K562 (cell line): ENCODE data around the gene LYRM1. TPM values are rescaled to one million over a fixed set of nuclear protein-coding genes. Genes with fewer than 3 reads are reported as not detected.
A peak's percentile ranks its signal among the peaks of the same experiment; 100 is the strongest.

Source experiments
- ATAC-seq: fragments of 200-7000 bp; cut with Tn5 transposase; 3 replicates; pipeline ENCODE4 v1.9.1; 2020; ENCODE audit warnings: moderate library complexity
- BruUV-seq: library from RNA; stranded (reverse); fragments of 400-500 nt; replicated peaks from 2 replicates; lab custom pipeline; 2021; lab: Mats Ljungman, UMichigan
- CTCF ChIA-PET: fragments of 300-600 bp; formaldehyde crosslinking; extraction: SDS; loops from one replicate; lab custom pipeline; 2021; ENCODE audit warnings: low intra/inter-chr PET ratio; lab: Yijun Ruan, JAX
- POLR2A ChIA-PET: fragments of 300-600, 350-650 bp; sonication (Branson Sonifier 250); formaldehyde crosslinking; extraction: SDS; loops from one replicate; lab custom pipeline; 2021; ENCODE audit warnings: antibody characterized with exemption, inconsistent platforms; lab: Yijun Ruan, JAX
- DNase-seq, 4 experiments: peaks; one replicate each; pipeline versions ENCODE4 v3.0.0 to v3.0.0-alpha.2; 2011 to 2018; ENCODE audit warnings: low spot score in 3 of 4, mixed read lengths in 3 of 4; ENCODE audit errors: extremely low read depth in 1 of 4
- FAIRE-seq: peaks from 2 replicates; lab custom pipeline; 2011; peaks lifted over from hg19 to GRCh38; lab: Jason Lieb, UNC
- H2AFZ ChIP-seq: 2 replicates; pipeline ENCODE4 v1.6.0; 2011; ENCODE audit warnings: low read depth, low read length, control low read depth, inconsistent platforms
- H3K27ac ChIP-seq: fragments of 200-600 bp; 3 replicates; pipeline ENCODE4 v1.8.0; 2011; ENCODE audit warnings: low read depth, mild to moderate bottlenecking, control low read depth, inconsistent platforms, low read length, moderate library complexity, mixed read lengths; ENCODE audit errors: extremely low read depth
- H3K27me3 ChIP-seq, 2 experiments: fragments of 300-600 bp in 1 of 2; 2 replicates in 1 of 2; 3 replicates in 1 of 2; pipeline versions ENCODE4 v1.6.0 to v1.8.0; 2011; ENCODE audit warnings: inconsistent platforms in 2 of 2, low read length in 2 of 2, mild to moderate bottlenecking in 1 of 2, mixed read lengths in 1 of 2, moderate library complexity in 1 of 2; ENCODE audit not compliant: control insufficient read depth in 2 of 2, insufficient read depth in 2 of 2
- H3K36me3 ChIP-seq: fragments of 300-600 bp; 3 replicates; pipeline ENCODE4 v1.8.0; 2011; ENCODE audit warnings: mild to moderate bottlenecking, low read length, inconsistent platforms; ENCODE audit not compliant: control insufficient read depth, insufficient read depth
- H3K4me1 ChIP-seq, 2 experiments: fragments of 200-600 bp in 1 of 2; replicated peaks in 1 of 2; 2 replicates in 1 of 2; 3 replicates in 1 of 2; pipeline versions ENCODE4 v1.5.1 to v1.8.0; 2011; ENCODE audit warnings: inconsistent platforms in 2 of 2, low read length in 2 of 2, mild to moderate bottlenecking in 1 of 2, mixed read lengths in 1 of 2, moderate library complexity in 1 of 2; ENCODE audit not compliant: control insufficient read depth in 2 of 2, insufficient read depth in 2 of 2
- H3K4me2 ChIP-seq: 2 replicates; pipeline ENCODE4 v1.6.1; 2011; ENCODE audit warnings: low read length, control low read depth, inconsistent platforms, mixed read lengths; ENCODE audit not compliant: insufficient read depth
- H3K4me3 ChIP-seq: fragments of 200-600 bp; sonication (generic), shearing (Covaris generic); 2 replicates; pipeline ENCODE4 v1.5.1; 2016; ENCODE audit warnings: control low read depth, inconsistent platforms
- H3K79me2 ChIP-seq: fragments of 200-600 bp; 3 replicates; pipeline ENCODE4 v1.8.0; 2011; ENCODE audit warnings: low read length, inconsistent platforms; ENCODE audit not compliant: control insufficient read depth, insufficient read depth
- H3K9ac ChIP-seq, 2 experiments: 2 replicates each; pipeline versions ENCODE4 v1.6.0 to v1.6.1; 2011; ENCODE audit warnings: low read depth in 2 of 2, low read length in 2 of 2, control low read depth in 1 of 2, inconsistent platforms in 1 of 2, mild to moderate bottlenecking in 1 of 2, mixed read lengths in 1 of 2; ENCODE audit not compliant: insufficient read depth in 1 of 2
- H3K9me1 ChIP-seq: one replicate; pipeline ENCODE4 v1.6.0; 2011; ENCODE audit warnings: inconsistent platforms, mild to moderate bottlenecking, low read length, moderate library complexity; ENCODE audit not compliant: control insufficient read depth, insufficient read depth
- H3K9me3 ChIP-seq: replicated peaks from 2 replicates; pipeline ENCODE4 v1.5.1; 2011; ENCODE audit warnings: low read depth, low read length, inconsistent platforms; ENCODE audit not compliant: control insufficient read depth, insufficient read depth
- H4K20me1 ChIP-seq: replicated peaks from 2 replicates; pipeline ENCODE4 v1.6.1; 2011; ENCODE audit warnings: low read length, inconsistent platforms, mixed read lengths; ENCODE audit not compliant: control insufficient read depth, insufficient read depth
- DACH1 ChIP-seq: fragments of 450-650 bp; IDR thresholded peaks from 2 replicates; pipeline ENCODE4 v1.6.1; 2018; ENCODE audit not compliant: partially characterized antibody
- EZH2 ChIP-seq: IDR thresholded peaks from 2 replicates; pipeline ENCODE4 v1.6.1; 2012; ENCODE audit warnings: low read depth, mild to moderate bottlenecking, inconsistent platforms, low read length, borderline replicate concordance
- MLLT1 ChIP-seq, 2 experiments: fragments of 450-650 bp; IDR thresholded peaks; 2 replicates each; pipeline ENCODE4 v1.6.1; 2016
- MYC ChIP-seq, 2 experiments: fragments of 250-450 bp in 1 of 2; sonication (Bioruptor Pico) in 1 of 2; IDR thresholded peaks; 2 replicates each; pipeline versions ENCODE4 v1.5.1 to v1.6.1; 2012 to 2021; ENCODE audit warnings: low read depth in 2 of 2, borderline replicate concordance in 1 of 2, improper control_type of control experiment in 1 of 2, low read length in 1 of 2, mild to moderate bottlenecking in 1 of 2, moderate library complexity in 1 of 2
- NEUROD1 ChIP-seq: fragments of 150-350 bp; IDR thresholded peaks from 2 replicates; pipeline ENCODE4 v1.6.1; 2014; ENCODE audit warnings: borderline replicate concordance, low read length, low read depth; ENCODE audit not compliant: partially characterized antibody
- NFIC ChIP-seq: fragments of 450-650 bp; IDR thresholded peaks from 2 replicates; pipeline ENCODE4 v1.6.1; 2017; ENCODE audit warnings: mild to moderate bottlenecking, inconsistent platforms
- PRMT5 ChIP-seq: sonication (generic); formaldehyde crosslinking; IDR thresholded peaks from 2 replicates; pipeline ENCODE4 v1.5.0; 2020; ENCODE audit warnings: missing genetic modification reagents
- REST ChIP-seq, 2 experiments: fragments of 450-650 bp; formaldehyde crosslinking in 1 of 2; IDR thresholded peaks; 2 replicates each; pipeline versions ENCODE4 v1.4.0 to v1.6.1; 2014 to 2020; ENCODE audit warnings: mild to moderate bottlenecking in 2 of 2, borderline replicate concordance in 1 of 2, low read depth in 1 of 2
- ZBTB9 ChIP-seq: fragments of 450-650 bp; formaldehyde crosslinking; IDR thresholded peaks from 2 replicates; pipeline ENCODE4 v1.4.0; 2020; ENCODE audit warnings: mild to moderate bottlenecking, moderate library complexity
- ZNF436 ChIP-seq: fragments of 250-450, 450-650 bp; sonication (Bioruptor Pico); formaldehyde crosslinking; IDR thresholded peaks from 2 replicates; pipeline ENCODE4 v1.7.0; 2020; ENCODE audit warnings: mild to moderate bottlenecking
- WGBS: fragments of 100-300 bp; shearing (Covaris generic); methylation state at CpG from one replicate; pipeline ENCODE4 v1.1.6; 2016; ENCODE audit warnings: low coverage, mixed read lengths; ENCODE audit not compliant: insufficient coverage; ENCODE audit errors: missing lambda C conversion rate; 5-methylcytosine and 5-hydroxymethylcytosine counted together
- in situ Hi-C: fragments of 300-500 bp; cut with MboI; formaldehyde crosslinking; loops from 4 replicates; pipeline ENCODE4 v1.15.0; 2018; ENCODE audit warnings: inconsistent platforms, mixed read lengths
- intact Hi-C: fragments of 100-400 bp; cut with micrococcal nuclease; formaldehyde crosslinking; loops from 2 replicates; pipeline ENCODE4 v1.14.2; 2022
- polyA plus RNA-seq, 8 experiments: library from polyadenylated mRNA; depleted of rRNA in 4 of 8; stranded (reverse) in 5 of 8; unstranded in 3 of 8; fragments of >200 nt; fragmentation: Nextera tagmentation in 2 of 8; fragmentation: Illumina TruSeq in 1 of 8; extraction: Ambion mirVana in 2 of 8; extraction: Trizol in 1 of 8; gene quantifications; 2 replicates each; pipeline versions ENCODE4 v1.2.1 to v1.2.3, GENCODE V29; 2011 to 2014; ENCODE audit warnings: inconsistent platforms in 1 of 8, missing spikeins in 1 of 8
- total RNA-seq, 7 experiments: library from RNA; depleted of rRNA in 6 of 7; stranded (reverse); fragments of >200 nt in 6 of 7; fragmentation: Illumina TruSeq in 2 of 7; extraction: Trizol in 2 of 7; gene quantifications; 2 replicates each; pipeline versions ENCODE4 v1.2.1 to v1.2.3, GENCODE V29; 2011 to 2021; ENCODE audit warnings: low replicate concordance in 1 of 7

The LYRM1 gene
- total and polyA plus RNA-seq, 9 of the 15 experiments (the other 6 are each of a cell fraction or from before 2014, with no cell fraction given), result 17.5 to 44.1 (median 32.7) TPM

GRCh38 chr16:20956319-20956718 lies 55.7 kb downstream of the LYRM1 start:
- FAIRE-seq (peak; percentile 70), ATAC-seq (peak; percentile 81), DNase-seq (no peak)
- BruUV-seq, result no TSS peak
- Histone ChIP-seq H2AFZ (no peak overlapping the region), H3K9me3 (no peaks in the 10 kb centered on the region), H3K27ac (no peak overlapping the region), H3K4me3 (no peak overlapping the region), H3K9me1 (no peaks in the 10 kb centered on the region), H3K27me3 (no peaks in the 10 kb centered on the region), H3K79me2 (no peaks in the 10 kb centered on the region), H3K4me2 (no peak overlapping the region), H4K20me1 (no peaks in the 10 kb centered on the region), H3K36me3 (no peaks in the 10 kb centered on the region), H3K9ac (no peak overlapping the region), H3K4me1 (peaks cover 7 to 8% of the 10 kb centered on the region in 2 experiments; a peak in 1 of 5 replicates)
- POLR2A ChIA-PET, result no interaction called here
- CTCF ChIA-PET, result interaction anchor here (0.8 kb wide), 1 partner anchor 106 kb away, joined by 5 read pairs; no protein-coding TSS in a partner anchor
- intact Hi-C loops, result loop anchor here (1.0 kb wide), 1 partner anchor 106 kb away; no protein-coding TSS in a partner anchor
- in situ Hi-C loops, result no loop called here
- 23% methylated on average over 3 of the region's 3 CpGs for WGBS
- TF ChIP-seq MYC (IDR thresholded peaks at IDR 0.05; ENCODE audit: low read depth, low read length) (0 out of 2 replicates have a peak, but pooled peaks have one; percentile 20), MYC (CRISPR knock-in tag; IDR thresholded peaks at IDR 0.05; ENCODE audit: borderline replicate concordance, low read depth) (no peak), NEUROD1 (no peak), REST (IDR thresholded peaks at IDR 0.05; ENCODE audit: borderline replicate concordance) (peak; percentile 70; the same call in 1 of the 2 replicates), REST (CRISPR knock-in tag; IDR thresholded peaks at IDR 0.05; ENCODE audit: low read depth) (no peak), PRMT5 (CRISPR knock-in tag) (no peak), ZBTB9 (no peak), ZNF436 (CRISPR knock-in tag) (no peak), MLLT1 (IDR thresholded peaks at IDR 0.05) (no peak), DACH1 (no peak), EZH2 (no peak), NFIC (no peak)
